GM21576 (cell line): ENCODE data around the gene PLA2G15.
A peak's percentile ranks its signal among the peaks of the same experiment; 100 is the strongest.

Experiments
- ATAC-seq: cut with Tn5 transposase; IDR thresholded peaks from one replicate; pipeline ENCODE4 v1.9.1; 2021; ENCODE audit warnings: mild to moderate bottlenecking, moderate library complexity; ENCODE audit not compliant: unreplicated experiment

Gene PLA2G15

GRCh38 chr16:68292425-68292824 is 47.3 kb downstream of the PLA2G15 start:
- no peak for ATAC-seq

DNA sequence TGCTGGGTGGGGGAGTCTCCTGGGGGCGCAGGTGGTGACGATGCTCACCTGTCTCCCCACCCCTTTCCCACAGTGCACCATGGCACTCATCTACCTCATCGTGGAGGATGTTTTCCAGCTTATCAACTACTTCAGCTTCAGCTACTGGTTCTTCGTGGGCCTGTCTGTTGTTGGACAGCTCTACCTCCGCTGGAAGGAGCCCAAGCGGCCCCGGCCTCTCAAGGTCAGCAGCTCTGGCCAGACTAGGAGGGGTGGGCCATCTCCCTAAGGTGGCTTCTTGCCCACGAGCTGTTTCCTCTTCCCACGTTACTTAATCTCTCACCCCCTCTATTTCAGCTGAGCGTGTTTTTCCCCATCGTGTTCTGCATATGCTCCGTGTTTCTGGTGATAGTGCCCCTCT is 51.1 kb downstream of the PLA2G15 start:
- no peak for ATAC-seq

- ATAC-seq: no peak
Measured at GRCh38 chr16:68296693-68297092, 51.5 kb downstream of the PLA2G15 start.

DNA sequence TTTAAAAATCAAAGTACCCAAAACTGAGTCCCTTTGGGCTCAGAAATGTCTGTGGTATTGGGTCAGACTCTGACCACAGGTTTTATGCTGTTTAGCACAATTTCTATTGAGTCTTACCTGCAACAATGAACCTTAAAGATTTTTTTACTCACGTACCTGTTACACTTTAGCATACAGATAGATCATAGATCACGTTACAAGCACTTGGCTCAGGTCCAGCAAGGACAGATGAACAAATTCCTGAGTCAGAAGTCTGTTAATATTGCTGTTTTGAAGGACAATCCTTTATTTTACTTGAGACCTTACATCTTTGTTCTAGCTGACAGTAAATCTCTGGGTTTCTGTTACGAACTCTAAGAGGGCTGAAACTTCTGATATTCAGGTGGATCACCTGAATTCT is 52.7 kb downstream of the PLA2G15 start:
- ATAC-seq: no peak

DNA sequence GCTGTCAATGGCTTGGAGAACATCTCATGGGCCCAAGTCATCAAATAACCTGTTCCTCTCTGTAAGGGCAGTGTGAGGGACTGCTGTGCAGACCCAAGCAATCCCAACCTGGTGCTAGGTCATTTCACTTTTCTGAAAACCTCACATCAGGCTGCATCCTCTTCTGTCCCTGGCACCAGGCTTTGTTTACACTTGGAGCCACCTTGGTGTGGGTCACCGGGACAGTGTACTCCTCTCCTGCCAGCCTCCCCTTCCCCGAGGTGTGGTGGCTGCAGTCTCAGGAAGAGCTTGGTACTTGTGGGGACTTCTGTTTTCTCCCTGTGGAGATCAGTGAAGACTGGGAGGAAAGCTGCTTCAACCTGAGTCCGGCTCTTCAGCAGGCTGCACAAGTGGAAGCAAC is 53.1 kb downstream of the PLA2G15 start:
- no peak for ATAC-seq

GRCh38 chr16:68298907-68299561 is 53.9 kb downstream of the PLA2G15 start:
- no peak for ATAC-seq

- ATAC-seq: no peak
Measured at GRCh38 chr16:68299571-68300453, 54.6 kb downstream of the PLA2G15 start.

DNA sequence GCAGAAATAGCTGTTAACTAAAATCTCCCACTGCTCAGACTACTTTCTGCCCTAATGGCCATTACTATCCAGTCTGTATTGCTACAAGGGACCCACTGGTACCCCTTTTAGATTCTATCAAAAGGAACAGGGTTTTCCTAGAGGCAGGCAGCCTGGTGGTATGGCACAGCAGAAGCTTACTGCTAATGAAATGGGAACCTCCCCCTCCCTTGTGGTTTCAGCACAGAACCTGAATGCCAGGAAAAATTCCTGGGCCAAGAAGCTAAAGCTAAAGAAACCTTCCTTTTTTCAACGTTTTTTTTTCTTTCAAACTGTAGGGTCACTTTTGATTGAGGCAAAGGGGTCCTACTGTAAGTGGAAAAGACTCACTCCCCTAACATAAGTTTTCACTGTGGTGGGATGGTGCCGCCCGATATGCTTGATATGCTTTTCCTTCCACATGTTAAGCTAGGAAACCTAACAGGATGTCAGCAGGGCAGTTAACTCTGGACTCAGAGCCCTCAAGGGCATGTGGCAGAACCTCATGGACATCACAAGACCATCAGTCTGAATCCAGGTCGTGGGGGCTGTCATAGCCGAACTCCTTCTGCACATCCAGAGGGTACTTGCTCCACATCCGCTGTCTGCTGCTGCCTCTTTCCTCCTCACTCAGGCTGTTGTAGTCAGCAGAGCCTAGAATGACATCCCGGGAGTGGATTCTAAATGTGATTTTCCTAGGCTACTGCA is 55.7 kb downstream of the PLA2G15 start:
- ATAC-seq: no peak

- ATAC-seq: no peak
Measured at GRCh38 chr16:68306633-68307032, 61.5 kb downstream of the PLA2G15 start.

DNA sequence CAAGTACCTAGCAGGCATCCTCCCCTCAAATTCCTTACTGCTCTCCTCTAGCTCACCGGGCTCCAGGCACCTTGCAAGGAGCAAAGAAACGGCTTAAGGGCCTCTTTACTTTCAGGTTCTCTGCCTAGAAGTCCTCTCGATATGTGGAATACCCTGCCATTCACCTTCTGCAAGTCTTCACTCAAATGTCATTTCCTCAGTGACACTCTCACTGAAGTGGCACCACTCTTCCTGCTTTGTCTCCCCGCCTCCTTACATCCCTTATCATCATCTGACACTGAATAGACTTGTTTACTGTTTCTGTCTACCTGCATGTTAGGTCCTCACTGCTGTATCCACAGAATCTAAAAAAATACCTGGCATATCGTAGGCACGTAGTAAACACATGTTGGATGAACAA is 64.6 kb downstream of the PLA2G15 start:
- ATAC-seq: no peak

DNA sequence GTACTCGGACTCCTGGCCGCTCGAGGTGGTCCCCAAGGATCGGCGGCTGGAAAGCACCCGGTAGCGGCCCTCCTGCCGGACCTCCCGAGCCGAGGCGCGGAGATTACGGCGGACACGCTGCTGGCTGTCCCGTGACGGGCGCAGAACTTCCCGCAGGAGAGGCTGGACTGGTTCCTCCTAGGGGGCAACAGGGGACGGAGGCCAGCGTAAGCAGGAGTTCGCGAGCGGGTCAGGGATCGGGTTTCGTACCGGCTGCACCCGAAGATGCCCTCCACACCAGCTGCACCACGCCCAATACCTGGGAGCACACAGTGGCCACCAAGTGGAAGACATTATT is 65.2 kb downstream of the PLA2G15 start:
- ATAC-seq: peak; percentile 20
